ENCODE measurements around the gene SCN3B.
A peak's percentile ranks its signal among the peaks of the same experiment; 100 is the strongest.

SCN3B gene

DNA sequence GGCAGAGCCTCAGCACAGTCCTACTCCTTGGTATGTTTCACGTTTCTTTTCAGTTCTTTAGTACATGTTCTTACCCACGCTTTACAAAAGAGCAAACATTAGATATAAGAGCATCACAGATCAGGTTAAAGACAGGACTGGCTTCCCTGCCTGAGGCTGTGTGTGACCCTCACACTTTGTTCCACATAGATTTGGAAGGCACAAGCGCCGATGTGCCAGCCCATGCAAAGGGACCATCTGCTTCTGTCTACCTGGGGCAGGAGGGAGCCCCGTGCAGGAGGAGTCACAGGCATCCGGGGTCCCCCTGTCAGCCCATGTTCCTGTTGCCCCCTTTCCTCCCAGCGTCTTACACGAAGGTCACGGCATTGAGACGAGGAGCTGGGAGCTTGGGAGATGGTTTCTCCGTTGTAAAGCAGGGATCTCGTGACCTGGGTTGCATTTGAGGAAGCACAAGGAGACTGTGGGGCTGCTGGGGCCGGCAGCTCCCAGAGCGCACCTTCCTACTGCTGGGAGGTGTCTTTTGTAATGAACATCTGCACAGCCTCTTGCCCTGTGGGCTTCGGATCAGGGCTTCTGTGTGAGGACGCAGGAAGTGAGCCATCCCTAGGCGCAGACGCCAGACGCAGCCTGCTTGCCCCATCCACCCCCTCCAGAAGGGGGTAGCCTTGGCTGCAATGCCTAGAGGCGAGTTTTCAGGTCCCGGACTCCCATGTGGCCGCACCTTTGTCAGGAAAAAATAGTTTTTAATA lies 72.6 kb downstream of the SCN3B start:
- peaks cover 3% of the 10 kb centered on the region for H3K27me3 Mint-ChIP-seq
- no peaks in the 10 kb centered on the region for H3K9me3 Mint-ChIP-seq
- peaks cover 11% of the 10 kb centered on the region for H3K36me3 Mint-ChIP-seq (ENCODE audit: low read depth)
- peaks cover 13% of the 10 kb centered on the region for H3K4me1 Mint-ChIP-seq (ENCODE audit: low read depth)
- no peak overlapping the region for H3K4me3 Mint-ChIP-seq
- DNase-seq = no peak
- H3K27ac Mint-ChIP-seq = no peak overlapping the region

DNA sequence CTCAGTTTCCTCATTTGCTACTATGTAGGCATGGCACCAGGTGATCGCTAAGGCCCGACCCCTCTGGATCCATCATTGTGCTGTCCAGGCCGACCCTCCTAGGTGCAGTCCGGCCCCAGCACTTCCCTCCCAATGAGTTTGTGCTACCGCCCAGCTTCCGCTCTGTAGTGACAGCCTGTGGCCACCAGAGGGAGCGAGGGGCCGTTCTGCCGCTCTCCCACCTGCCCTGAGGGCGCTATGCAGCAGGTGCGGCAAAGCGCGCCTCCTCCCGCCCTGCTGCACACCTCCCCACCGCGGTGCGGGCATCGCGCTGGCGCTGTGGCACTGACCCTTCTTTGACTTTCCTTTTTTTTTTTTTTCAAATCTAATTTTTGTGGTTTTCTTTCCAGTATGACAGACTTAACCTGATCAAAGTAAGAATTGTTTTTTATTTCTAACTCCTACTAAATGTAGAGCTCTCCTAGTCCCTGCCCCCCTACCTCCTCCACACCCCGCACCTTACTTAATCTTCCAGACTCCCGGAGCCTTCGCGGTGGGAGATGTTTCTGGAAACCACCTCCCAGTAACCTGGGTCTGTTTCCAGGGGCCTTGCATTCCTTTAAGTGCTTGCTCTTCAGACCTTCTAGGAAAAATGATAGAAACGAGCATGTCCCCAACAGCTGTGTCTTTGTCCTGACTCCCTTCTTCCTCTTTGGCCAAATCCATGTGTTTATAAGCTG lies 73.7 kb downstream of the SCN3B start:
- DNase-seq = peak; percentile 78
- no peak overlapping the region for H3K27ac Mint-ChIP-seq

DNA sequence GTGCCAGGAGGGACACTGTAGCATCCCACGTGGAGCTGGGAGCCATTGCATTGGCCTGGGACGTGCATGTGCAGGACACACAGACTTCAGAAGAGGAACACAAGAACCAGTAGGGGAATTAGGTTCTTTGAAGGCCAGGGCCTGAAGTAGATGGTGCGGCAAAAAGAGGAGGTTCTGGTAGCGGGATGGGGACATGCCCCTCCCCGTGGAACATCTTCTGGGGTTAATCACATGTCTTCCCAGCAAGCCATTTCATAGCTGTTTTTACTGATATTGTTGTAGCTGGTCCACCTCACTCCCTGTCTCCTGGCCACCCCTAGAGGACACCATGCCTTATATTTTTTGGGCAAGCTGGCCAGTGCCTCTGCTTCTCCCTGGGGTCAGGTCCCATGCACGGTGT lies 74.3 kb downstream of the SCN3B start:
- H3K9me3 Mint-ChIP-seq = no peaks in the 10 kb centered on the region

More for the DNA sequence above, 73.7 kb downstream of the SCN3B start:
- Mint-ChIP-seq H3K27me3 (peaks cover 3% of the 10 kb centered on the region), H3K36me3 (ENCODE audit: low read depth) (peaks cover 11% of the 10 kb centered on the region), H3K4me1 (ENCODE audit: low read depth) (peaks cover 19% of the 10 kb centered on the region), H3K4me3 (no peak overlapping the region), H3K9me3 (no peaks in the 10 kb centered on the region)

DNA sequence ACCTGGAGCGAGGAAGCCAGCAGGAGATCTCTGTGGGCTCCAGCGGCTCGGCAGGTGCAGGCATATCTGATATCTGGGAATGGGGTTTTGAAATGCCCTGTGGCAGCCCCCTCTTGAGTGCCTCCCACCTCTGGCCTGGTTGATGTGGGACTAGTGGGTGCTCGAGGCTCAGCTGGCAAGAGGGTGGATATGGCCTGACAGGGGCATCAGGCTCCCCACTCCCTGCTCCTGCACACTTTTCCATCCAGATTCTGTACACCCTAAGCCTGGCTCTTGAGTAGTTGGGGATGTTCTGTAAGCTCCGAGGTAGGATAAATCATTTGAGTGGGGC lies 75.0 kb downstream of the SCN3B start:
- Mint-ChIP-seq H3K27ac (no peak overlapping the region), H3K36me3 (ENCODE audit: low read depth) (peaks cover 11% of the 10 kb centered on the region), H3K4me3 (no peak overlapping the region), H3K27me3 (peaks cover 3% of the 10 kb centered on the region), H3K4me1 (ENCODE audit: low read depth) (peaks cover 19% of the 10 kb centered on the region), H3K9me3 (no peaks in the 10 kb centered on the region)
- DNase-seq = no peak

More for the DNA sequence above, 74.3 kb downstream of the SCN3B start:
- Mint-ChIP-seq H3K4me1 (ENCODE audit: low read depth) (peaks cover 19% of the 10 kb centered on the region), H3K4me3 (no peak overlapping the region), H3K36me3 (ENCODE audit: low read depth) (peaks cover 11% of the 10 kb centered on the region), H3K27ac (no peak overlapping the region), H3K27me3 (peaks cover 3% of the 10 kb centered on the region)
- no peak for DNase-seq

All from activated T-cell treated with anti-CD3 and anti-CD28 coated beads, Interleukin-2, amount 50 U/mL, for 24 hours (primary cell).